ENCODE measurements around the gene KLRK1.
"Not testable (repeated sequence)": the region's sequence is repeated elsewhere in the genome, so short reads cannot be mapped to it uniquely, and the experiment has no call there.

Gene KLRK1

DNA sequence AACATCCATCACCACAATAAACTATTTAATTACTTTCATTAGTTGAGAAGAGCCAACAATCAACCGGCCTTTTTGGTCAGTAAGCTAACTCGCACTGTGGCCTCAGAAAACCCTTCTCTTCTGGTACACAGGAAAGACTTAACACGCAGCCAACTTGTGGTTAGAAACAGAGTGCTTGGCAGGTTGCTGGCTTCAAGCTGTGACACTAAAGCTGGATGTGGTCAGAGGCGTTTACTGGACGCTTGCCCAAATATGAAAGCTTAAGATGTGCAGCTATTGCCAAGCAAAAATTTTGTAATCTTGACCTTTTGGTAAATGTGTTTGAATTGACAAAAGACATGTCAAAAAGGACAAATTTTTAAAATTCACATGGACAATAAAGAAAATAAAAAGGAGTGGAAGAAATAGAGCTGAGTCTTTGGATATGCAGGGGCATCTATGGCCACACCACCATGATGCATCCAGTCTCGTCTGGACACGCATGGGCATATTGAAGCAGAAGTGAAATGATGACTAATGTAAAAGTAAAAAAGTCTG is 2.6 kb upstream of the KLRK1 start:
- no peak overlapping the region for H3K27ac ChIP-seq (ENCODE audit: insufficient read depth in 1 of 2, low read depth in 1 of 2, low read length in 2 of 2, poor library complexity in 1 of 2, severe bottlenecking in 2 of 2)
- DNase-seq, result peak; percentile 55 to 81 (median 74)
- peaks cover 16 to 59% (median 23%) of the 10 kb centered on the region in 4 experiments for H3K4me1 ChIP-seq (ENCODE audit: control extremely low read depth in 1 of 4, control insufficient read depth in 4 of 4, insufficient read depth in 4 of 4, low read length in 3 of 4)
- no peaks in the 10 kb centered on the region for H3K36me3 ChIP-seq (ENCODE audit: control insufficient read depth in 4 of 4, insufficient read depth in 4 of 4, low read length in 3 of 4)
- 0% methylated on average over 3 of the region's 7 CpGs for WGBS (ENCODE audit: insufficient coverage)
- H3K27me3 ChIP-seq (replicated peaks in 2 of 5; ENCODE audit: control insufficient read depth in 4 of 5, insufficient read depth in 5 of 5, low read length in 4 of 5), result peaks cover 0 to 85% (median 0%) of the 10 kb centered on the region in 5 experiments
- ChIA-PET CTCF (interaction anchor here (0.7 to 2.5 kb wide), 5 partner anchors 12 to 335 kb away, joined by 3 to 11 read pairs (median 4); partner anchors contain the start of gene KLRC4), POLR2A (interaction anchor here (0.6 kb wide), 1 partner anchor 272 kb away, joined by 5 read pairs; no protein-coding TSS in a partner anchor)
- no peaks in the 10 kb centered on the region for H3K9me3 ChIP-seq (ENCODE audit: control extremely low read depth in 1 of 5, control insufficient read depth in 4 of 5, insufficient read depth in 2 of 5, low read depth in 1 of 5, low read length in 4 of 5)
- peak overlapping the region in 1 of 7 experiments; percentile 29 for H3K4me3 ChIP-seq (ENCODE audit: control insufficient read depth in 1 of 7, extremely low read depth in 1 of 7, insufficient read depth in 4 of 7, low read depth in 2 of 7, low read length in 6 of 7)

DNA sequence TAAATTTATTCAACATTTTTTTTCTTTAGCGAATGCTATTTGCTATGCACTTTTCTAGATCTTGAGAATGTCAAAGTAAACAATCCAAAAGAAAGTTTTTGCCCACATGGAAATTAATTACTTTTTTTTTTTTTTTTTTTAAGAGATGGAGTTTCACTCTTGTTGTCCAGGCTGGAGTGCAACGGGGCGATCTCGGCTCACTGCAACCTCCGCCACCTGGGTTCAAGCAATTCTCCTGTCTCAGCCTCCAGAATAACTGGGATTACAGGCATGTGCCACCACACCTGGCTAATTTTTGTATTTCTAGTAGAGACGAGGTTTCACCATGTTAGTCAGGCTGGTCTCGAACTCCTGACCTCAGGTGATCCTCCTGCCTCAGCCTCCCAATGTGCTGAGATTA is 1.1 kb upstream of the KLRK1 start:
- H3K9me3 ChIP-seq (ENCODE audit: control extremely low read depth in 1 of 5, control insufficient read depth in 4 of 5, insufficient read depth in 2 of 5, low read depth in 1 of 5, low read length in 4 of 5); H3K36me3 ChIP-seq (ENCODE audit: control insufficient read depth in 4 of 4, insufficient read depth in 4 of 4, low read length in 3 of 4); POLR2A ChIA-PET; H3K4me3 ChIP-seq (ENCODE audit: control insufficient read depth in 1 of 7, extremely low read depth in 1 of 7, insufficient read depth in 4 of 7, low read depth in 2 of 7, low read length in 6 of 7); H3K27ac ChIP-seq (ENCODE audit: insufficient read depth in 1 of 2, low read depth in 1 of 2, low read length in 2 of 2, poor library complexity in 1 of 2, severe bottlenecking in 2 of 2); DNase-seq: not testable (repeated sequence)
- H3K4me1 ChIP-seq (ENCODE audit: control extremely low read depth in 1 of 4, control insufficient read depth in 4 of 4, insufficient read depth in 4 of 4, low read length in 3 of 4), result peaks cover 16 to 53% (median 22%) of the 10 kb centered on the region in 4 experiments
- CTCF ChIA-PET, result interaction anchor here (0.9 to 1.5 kb wide), 3 partner anchors 20 to 24 kb away, joined by 3 to 4 read pairs (median 3); no protein-coding TSS in a partner anchor
- peaks cover 0 to 84% (median 0%) of the 10 kb centered on the region in 5 experiments for H3K27me3 ChIP-seq (replicated peaks in 2 of 5; ENCODE audit: control insufficient read depth in 4 of 5, insufficient read depth in 5 of 5, low read length in 4 of 5)
- 100% methylated on average over 4 of the region's 7 CpGs for WGBS (ENCODE audit: insufficient coverage)

- WGBS (ENCODE audit: insufficient coverage), result no CpG with 5 or more reads among the region's 9 CpGs
- Histone ChIP-seq H3K9me3 (ENCODE audit: control extremely low read depth in 1 of 5, control insufficient read depth in 4 of 5, insufficient read depth in 2 of 5, low read depth in 1 of 5, low read length in 4 of 5) (peaks cover 0 to 6% (median 0%) of the 10 kb centered on the region in 5 experiments), H3K27ac (ENCODE audit: insufficient read depth in 1 of 2, low read depth in 1 of 2, low read length in 2 of 2, poor library complexity in 1 of 2, severe bottlenecking in 2 of 2) (no peak overlapping the region), H3K4me3 (ENCODE audit: control insufficient read depth in 1 of 7, extremely low read depth in 1 of 7, insufficient read depth in 4 of 7, low read depth in 2 of 7, low read length in 6 of 7) (peak overlapping the region in 1 of 7 experiments; percentile 10), H3K27me3 (replicated peaks in 2 of 5; ENCODE audit: control insufficient read depth in 4 of 5, insufficient read depth in 5 of 5, low read length in 4 of 5) (peaks cover 0 to 90% (median 0%) of the 10 kb centered on the region in 5 experiments), H3K4me1 (ENCODE audit: control extremely low read depth in 1 of 4, control insufficient read depth in 4 of 4, insufficient read depth in 4 of 4, low read length in 3 of 4) (peaks cover 11 to 36% (median 17%) of the 10 kb centered on the region in 4 experiments), H3K36me3 (ENCODE audit: control insufficient read depth in 4 of 4, insufficient read depth in 4 of 4, low read length in 3 of 4) (no peaks in the 10 kb centered on the region)
- DNase-seq, result no peak
- ChIA-PET CTCF (interaction anchor here (1.4 kb wide), 1 partner anchor 22 kb away, joined by 3 read pairs; no protein-coding TSS in a partner anchor), POLR2A (no interaction called here)
These were observed 1.0 kb downstream of the KLRK1 start for GRCh38 chr12:10388624-10389413.

GRCh38 chr12:10387498-10387897 is 2.3 kb downstream of the KLRK1 start:
- H3K9me3 ChIP-seq (ENCODE audit: control extremely low read depth in 1 of 5, control insufficient read depth in 4 of 5, insufficient read depth in 2 of 5, low read depth in 1 of 5, low read length in 4 of 5); H3K27ac ChIP-seq (ENCODE audit: insufficient read depth in 1 of 2, low read depth in 1 of 2, low read length in 2 of 2, poor library complexity in 1 of 2, severe bottlenecking in 2 of 2); POLR2A ChIA-PET; DNase-seq; H3K4me3 ChIP-seq (ENCODE audit: control insufficient read depth in 1 of 7, extremely low read depth in 1 of 7, insufficient read depth in 4 of 7, low read depth in 2 of 7, low read length in 6 of 7); H3K36me3 ChIP-seq (ENCODE audit: control insufficient read depth in 4 of 4, insufficient read depth in 4 of 4, low read length in 3 of 4): not testable (repeated sequence)
- CTCF ChIA-PET, result interaction anchor here (1.5 to 3.2 kb wide), 2 partner anchors 21 to 28 kb away, joined by 5 to 9 read pairs; no protein-coding TSS in a partner anchor
- WGBS (ENCODE audit: insufficient coverage), result 92% methylated on average over 4 of the region's 6 CpGs
- Histone ChIP-seq H3K27me3 (replicated peaks in 2 of 5; ENCODE audit: control insufficient read depth in 4 of 5, insufficient read depth in 5 of 5, low read length in 4 of 5) (peaks cover 0 to 81% (median 0%) of the 10 kb centered on the region in 5 experiments), H3K4me1 (ENCODE audit: control extremely low read depth in 1 of 4, control insufficient read depth in 4 of 4, insufficient read depth in 4 of 4, low read length in 3 of 4) (peaks cover 8 to 23% (median 13%) of the 10 kb centered on the region in 4 experiments)

DNA sequence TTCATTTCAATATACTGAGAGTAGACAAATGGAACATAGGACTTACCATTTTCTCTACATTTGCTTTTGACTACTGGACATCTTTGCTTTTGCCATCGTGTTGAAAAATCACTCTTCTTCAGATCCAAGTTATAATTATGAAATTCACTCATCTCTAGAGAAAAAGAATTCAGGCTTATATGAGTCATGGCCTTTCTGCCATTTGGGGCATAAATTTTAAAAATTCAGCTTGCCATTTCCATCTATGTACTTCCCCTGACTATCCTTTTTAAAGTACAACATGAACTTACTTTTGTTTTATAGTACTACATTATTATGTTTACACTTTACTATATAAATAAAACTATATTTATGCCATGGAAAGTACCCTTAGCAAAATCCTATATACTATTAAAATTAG is 3.0 kb downstream of the KLRK1 start:
- ChIA-PET POLR2A (no interaction called here), CTCF (interaction anchor here (1.5 to 3.2 kb wide), 2 partner anchors 20 to 29 kb away, joined by 5 to 9 read pairs; no protein-coding TSS in a partner anchor)
- H3K36me3 ChIP-seq (ENCODE audit: control insufficient read depth in 4 of 4, insufficient read depth in 4 of 4, low read length in 3 of 4), result no peaks in the 10 kb centered on the region

GRCh38 chr12:10385166-10385613 is 4.7 kb downstream of the KLRK1 start:
- no peaks in the 10 kb centered on the region for H3K36me3 ChIP-seq (ENCODE audit: control insufficient read depth in 4 of 4, insufficient read depth in 4 of 4, low read length in 3 of 4)
- no CpG with 5 or more reads among the region's 2 CpGs for WGBS (ENCODE audit: insufficient coverage)
- peaks cover 0 to 7% (median 0%) of the 10 kb centered on the region in 5 experiments for H3K9me3 ChIP-seq (ENCODE audit: control extremely low read depth in 1 of 5, control insufficient read depth in 4 of 5, insufficient read depth in 2 of 5, low read depth in 1 of 5, low read length in 4 of 5)
- peaks cover 0 to 9% (median 1%) of the 10 kb centered on the region in 4 experiments for H3K4me1 ChIP-seq (ENCODE audit: control extremely low read depth in 1 of 4, control insufficient read depth in 4 of 4, insufficient read depth in 4 of 4, low read length in 3 of 4)
- no peak overlapping the region for H3K27ac ChIP-seq (ENCODE audit: insufficient read depth in 1 of 2, low read depth in 1 of 2, low read length in 2 of 2, poor library complexity in 1 of 2, severe bottlenecking in 2 of 2)
- no peak overlapping the region for H3K4me3 ChIP-seq (ENCODE audit: control insufficient read depth in 1 of 7, extremely low read depth in 1 of 7, insufficient read depth in 4 of 7, low read depth in 2 of 7, low read length in 6 of 7)
- ChIA-PET POLR2A (interaction anchor here (0.7 kb wide), 1 partner anchor 218 kb away, joined by 3 read pairs; no protein-coding TSS in a partner anchor), CTCF (interaction anchor here (3.2 kb wide), 1 partner anchor 19 kb away, joined by 9 read pairs; no protein-coding TSS in a partner anchor)
- DNase-seq, result no peak
- H3K27me3 ChIP-seq (replicated peaks in 2 of 5; ENCODE audit: control insufficient read depth in 4 of 5, insufficient read depth in 5 of 5, low read length in 4 of 5), result peaks cover 0 to 62% (median 0%) of the 10 kb centered on the region in 5 experiments

More for the DNA sequence above, 3.0 kb downstream of the KLRK1 start:
- H3K4me1 ChIP-seq (ENCODE audit: control extremely low read depth in 1 of 4, control insufficient read depth in 4 of 4, insufficient read depth in 4 of 4, low read length in 3 of 4), result peaks cover 2 to 16% (median 9%) of the 10 kb centered on the region in 4 experiments
- H3K27ac ChIP-seq (ENCODE audit: insufficient read depth in 1 of 2, low read depth in 1 of 2, low read length in 2 of 2, poor library complexity in 1 of 2, severe bottlenecking in 2 of 2), result no peak overlapping the region
- peaks cover 0 to 7% (median 0%) of the 10 kb centered on the region in 5 experiments for H3K9me3 ChIP-seq (ENCODE audit: control extremely low read depth in 1 of 5, control insufficient read depth in 4 of 5, insufficient read depth in 2 of 5, low read depth in 1 of 5, low read length in 4 of 5)
- WGBS (ENCODE audit: insufficient coverage), result 88% methylated on average over 1 of the region's 1 CpG
- peaks cover 0 to 75% (median 0%) of the 10 kb centered on the region in 5 experiments for H3K27me3 ChIP-seq (replicated peaks in 2 of 5; ENCODE audit: control insufficient read depth in 4 of 5, insufficient read depth in 5 of 5, low read length in 4 of 5)
- DNase-seq, result no peak
- H3K4me3 ChIP-seq (ENCODE audit: control insufficient read depth in 1 of 7, extremely low read depth in 1 of 7, insufficient read depth in 4 of 7, low read depth in 2 of 7, low read length in 6 of 7), result no peak overlapping the region
